GM18517 (cell line): ENCODE measurements around the gene KCNQ1.

Experiments
- ATAC-seq: cut with Tn5 transposase; IDR thresholded peaks from one replicate; pipeline ENCODE4 v1.9.1; 2021; ENCODE audit warnings: mild to moderate bottlenecking, moderate library complexity; ENCODE audit not compliant: unreplicated experiment

KCNQ1 gene

DNA sequence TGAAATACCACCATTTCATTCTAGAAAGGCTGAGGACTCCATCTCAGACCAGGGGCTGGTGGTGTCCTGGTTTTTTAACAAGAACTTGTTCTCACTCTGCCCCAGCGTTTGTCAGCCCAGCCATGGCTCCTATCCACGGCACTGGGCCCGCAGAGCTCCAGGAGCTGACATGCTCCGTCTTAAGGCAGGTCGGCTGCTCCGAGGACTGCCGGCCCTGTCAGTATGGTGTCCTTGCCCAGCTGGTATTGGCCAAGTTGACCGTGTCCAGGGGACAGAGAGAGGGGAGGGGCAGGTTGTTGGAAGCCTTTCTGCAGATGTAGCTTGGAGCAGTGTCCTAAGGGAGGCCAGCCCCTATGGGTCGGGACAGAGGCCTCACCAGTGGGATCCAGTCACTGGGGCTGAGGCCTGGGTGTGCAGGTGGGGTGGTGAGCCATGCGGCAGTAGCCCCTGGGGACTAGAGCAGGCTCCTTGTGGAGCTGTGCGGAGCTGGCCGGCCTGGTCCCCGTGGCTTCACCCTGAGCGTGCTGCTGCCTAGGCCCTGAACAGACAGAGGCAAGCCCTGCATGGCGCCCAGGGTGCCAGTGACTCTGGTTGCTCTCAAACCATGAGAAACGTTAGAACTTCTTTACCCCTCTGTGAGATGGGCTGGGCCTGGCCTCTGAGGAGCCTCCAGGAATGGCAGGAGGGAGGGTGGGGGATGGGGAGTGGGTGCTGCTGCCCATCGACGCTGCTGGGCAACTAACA lies 294.9 kb downstream of the KCNQ1 start:
- no peak for ATAC-seq

DNA sequence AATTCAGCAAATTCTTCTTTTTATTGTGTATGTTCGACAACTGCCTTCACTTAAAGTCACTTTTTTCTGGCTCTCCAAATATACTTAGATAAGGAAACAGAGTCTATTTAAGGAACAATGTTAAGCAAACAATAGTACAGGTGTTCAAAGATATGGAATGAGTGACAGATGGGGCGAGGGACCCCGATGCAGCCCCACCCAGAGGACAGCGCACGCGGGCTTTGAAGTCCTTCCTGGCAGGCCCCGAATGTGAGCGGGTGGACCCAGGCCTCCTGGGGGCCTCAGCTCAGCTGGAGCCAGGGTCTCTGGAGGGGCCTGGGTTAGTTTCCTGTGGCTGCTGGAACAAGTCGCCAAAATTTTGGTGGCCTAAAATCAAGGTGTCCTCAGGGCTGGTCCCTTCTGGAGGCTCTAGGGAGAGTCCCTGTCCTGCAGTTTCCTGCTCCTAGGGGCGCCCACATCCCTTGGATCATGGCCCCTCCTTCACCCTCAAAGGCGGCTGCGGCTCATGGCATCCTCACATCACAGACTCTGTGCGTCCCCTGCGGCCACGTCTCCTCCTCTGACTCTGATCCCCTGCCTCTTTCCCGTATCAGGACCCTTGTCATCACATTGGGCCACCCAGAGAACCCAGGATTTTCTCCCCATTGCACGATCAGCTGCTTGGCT lies 295.6 kb downstream of the KCNQ1 start:
- no peak for ATAC-seq

DNA sequence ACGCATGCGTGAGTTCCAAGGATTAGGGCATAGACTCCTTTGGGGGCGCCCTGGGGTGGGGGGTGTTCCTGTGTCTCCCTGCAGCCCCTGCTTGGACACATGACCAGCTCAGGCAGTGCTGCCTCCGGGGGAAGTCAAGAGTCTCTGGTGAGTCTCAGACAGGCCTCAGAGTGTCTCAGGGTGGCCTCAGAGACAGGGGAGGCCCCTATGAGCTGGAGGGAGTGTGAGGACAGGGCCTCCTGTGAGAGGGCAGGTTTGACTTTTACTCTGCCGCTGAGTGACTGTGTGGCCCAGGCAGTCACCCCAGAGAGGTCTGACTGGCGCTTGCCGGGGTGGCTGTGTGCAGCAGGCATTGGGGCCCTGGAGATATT lies 296.2 kb downstream of the KCNQ1 start:
- ATAC-seq, result no peak

DNA sequence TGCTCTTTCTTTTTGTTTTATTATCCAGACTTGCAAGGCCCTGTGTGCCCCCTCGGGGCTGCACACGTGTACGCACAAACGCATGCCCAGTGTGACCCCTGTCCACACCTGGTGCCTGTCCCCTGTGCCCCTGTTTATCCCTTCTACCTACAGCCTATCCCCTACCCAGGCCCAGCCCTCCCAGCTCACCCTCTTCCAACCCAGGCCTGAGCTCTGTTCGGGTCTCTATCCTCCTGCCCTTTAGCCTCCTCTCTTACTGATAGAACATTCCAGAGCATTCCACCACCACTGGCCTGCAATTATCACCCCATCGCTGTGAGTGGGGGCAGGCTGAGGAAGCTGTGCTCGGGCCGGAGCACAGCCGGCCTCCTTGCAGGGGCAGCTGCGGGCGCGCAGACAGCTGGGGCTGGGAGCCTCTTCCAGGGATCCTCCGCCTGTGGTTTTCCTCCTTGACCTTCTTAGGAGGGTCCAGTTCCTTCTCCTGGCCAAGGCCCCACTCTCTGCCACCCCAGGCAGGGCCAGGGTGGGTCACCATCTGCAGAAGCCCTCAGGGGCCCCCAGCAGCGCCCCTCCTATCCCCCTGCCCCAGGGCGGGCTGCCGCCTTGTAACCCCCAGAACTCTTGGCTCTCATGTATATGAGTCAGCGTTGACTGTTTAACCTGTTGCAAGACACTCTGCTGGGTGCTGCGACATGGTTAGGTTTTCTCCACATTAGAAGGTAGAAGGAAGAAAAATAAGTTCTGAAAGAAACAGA lies 296.7 kb downstream of the KCNQ1 start:
- no peak for ATAC-seq

DNA sequence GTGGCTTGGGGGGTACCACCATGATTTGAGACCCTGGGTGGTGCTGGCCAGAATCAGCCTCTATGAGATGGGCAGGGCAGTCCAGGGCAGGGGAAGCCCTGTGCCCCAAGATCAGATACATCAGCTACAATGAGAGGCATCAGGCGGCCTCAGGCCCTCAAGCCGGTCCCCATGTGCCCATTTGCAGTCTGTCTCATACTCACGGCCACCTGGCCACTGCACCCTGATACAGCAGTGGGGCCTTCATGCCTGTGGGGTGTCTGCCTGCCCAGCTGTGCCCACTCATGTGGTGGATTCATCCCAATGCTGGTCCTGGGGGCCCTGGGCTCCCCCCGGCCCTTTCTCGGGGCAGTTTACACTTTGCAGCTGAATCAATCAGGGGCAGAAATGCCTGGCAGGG lies 297.4 kb downstream of the KCNQ1 start:
- no peak for ATAC-seq

DNA sequence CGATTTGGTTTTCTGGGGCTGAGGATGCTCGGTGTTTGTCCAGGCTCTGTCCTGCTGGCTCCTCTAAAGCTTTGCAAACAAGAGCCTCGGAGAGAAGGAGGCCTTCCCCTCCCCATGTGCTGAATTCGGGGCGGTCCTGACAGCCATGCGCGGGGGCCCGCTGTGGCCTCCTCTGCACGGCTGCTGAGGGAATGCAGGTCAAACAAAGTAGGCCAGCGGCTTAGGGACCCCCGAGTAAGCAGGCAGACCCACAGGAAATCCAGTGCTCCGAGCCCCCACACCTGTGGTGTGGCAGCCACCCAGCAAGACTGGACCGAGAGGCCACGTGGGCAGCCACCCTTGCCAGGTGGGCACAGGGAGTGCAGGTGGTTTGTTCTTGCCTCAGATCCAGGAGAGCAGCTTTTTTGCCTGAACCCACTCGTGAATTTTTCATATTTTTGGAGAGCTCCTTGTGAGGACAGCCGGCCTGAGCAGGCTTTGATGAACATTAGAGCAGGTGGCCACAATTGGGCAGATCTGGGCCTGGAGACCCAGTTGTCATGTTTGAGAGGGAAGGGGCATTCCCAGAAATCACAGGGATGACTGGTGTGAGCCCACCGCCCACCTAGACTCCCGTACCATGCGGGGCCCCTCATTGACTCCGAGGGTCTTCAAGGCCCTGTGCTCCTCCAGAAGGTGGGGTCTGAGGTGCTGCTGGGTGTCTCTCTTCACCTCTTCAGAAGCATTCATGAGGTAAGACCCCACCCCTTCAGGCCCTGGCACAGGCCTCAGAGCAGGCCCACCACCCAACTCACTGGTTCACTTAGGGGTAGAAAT lies 298.0 kb downstream of the KCNQ1 start:
- ATAC-seq, result no peak

DNA sequence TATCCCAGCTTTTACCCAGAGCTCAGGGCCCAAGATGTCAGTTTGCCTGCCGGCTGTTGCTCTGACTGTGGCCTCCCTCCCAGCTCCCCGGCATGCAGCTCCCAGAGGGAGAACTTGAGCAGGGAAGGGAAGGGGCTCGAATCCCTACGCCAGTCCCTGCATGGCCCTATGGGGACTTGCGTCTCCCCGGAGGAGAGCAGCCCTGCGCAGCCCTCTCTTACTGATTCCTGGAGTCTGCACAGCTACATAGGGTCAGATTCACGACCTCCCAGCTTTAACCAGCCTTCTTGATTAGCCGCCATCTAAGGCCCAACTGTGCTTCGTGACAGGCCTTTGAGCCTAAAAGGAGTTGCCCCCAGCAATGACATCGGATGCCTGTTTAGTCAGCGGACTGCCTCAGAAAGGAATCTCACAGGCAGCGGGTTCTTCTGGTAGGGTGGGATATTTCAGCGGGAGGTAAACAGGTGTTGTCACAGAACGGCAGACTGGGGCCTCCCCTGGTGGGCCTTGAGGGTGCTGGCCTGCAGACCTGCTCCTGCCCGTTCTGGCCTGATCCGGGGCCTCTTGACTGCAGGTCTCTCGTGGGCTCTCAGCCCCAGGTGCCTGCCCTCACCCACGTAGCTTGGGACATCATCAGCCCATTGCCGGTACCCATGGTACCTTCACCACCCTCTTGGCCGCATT lies 298.8 kb downstream of the KCNQ1 start:
- no peak for ATAC-seq

DNA sequence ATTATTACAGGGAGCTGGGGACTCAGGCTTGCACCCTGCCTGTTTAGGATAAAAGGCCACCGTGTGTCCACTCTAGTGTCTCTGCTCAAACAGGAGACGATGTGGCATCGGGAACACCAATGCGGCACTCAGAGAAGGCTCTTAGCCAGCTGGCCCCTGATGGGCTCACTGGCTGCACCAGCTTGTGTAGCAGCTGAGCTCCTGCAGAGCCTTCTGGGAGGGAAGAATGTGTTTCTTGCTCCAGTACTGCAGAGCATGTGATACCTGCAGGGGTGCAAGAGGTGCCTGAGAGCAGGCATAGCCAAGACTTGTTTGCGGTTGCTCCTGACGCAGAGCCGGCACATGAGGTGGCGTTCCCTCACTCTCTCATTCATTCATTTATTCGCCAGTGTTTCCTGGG lies 299.4 kb downstream of the KCNQ1 start:
- ATAC-seq, result no peak

DNA sequence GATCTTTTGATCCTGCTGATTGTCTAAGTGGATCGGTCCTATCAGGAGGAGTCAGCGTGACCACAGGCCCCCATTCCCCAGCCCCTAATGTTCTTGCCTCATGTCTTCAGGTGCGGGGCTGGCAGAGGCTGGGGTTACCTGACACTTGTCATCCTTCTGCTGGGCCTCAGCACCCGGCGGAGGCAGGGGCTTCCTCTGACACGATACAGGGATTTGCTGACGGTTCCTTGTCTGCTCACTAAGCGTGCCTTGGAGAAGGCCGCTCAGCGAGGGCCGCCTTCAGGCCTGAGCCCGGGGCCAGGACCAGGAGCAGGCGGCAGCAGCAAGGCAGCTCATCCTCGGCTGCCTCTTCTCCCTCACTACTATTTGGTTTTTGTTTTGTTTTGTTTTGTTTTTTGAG lies 300.7 kb downstream of the KCNQ1 start:
- no peak for ATAC-seq

DNA sequence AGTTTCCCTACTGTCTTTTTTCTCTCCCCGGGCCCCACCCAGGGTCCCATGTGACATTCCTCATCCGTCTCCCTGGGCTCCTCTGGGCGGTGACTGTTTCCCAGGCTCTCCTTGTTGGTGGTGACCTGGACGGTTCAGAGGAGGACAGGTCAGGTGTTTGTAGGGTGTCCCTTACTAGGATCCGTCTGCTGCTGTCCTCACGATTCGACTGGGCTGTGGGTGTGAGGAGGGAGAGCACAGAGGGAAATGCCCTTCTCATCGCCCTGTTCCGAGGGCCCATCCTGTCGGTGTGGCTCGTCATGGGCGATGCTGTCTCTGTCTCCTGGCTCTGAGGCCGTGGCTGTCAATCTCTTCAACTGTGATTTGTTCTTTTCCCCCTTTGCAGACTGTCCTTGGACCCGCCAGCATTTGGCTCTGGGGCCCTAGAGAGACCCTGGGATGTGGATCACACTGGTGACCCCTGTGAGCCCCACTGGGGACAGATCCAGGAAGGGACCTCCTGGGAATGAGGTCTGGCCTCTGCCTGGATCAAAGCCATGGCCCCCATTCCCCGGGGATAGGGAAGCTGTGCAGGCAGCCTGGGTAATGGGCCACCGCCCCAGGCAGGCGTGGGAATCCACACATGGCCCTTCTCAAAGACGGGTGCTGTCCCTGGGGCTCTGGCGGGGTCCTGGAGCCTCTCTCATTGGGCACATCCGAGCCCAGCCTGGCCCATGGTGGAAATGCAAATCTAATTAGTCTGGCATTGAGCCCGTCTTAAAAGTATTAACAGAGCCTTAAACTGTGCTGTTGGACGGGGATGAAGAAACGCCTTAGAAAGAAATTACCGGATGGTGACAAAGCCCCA lies 301.8 kb downstream of the KCNQ1 start:
- no peak for ATAC-seq

DNA sequence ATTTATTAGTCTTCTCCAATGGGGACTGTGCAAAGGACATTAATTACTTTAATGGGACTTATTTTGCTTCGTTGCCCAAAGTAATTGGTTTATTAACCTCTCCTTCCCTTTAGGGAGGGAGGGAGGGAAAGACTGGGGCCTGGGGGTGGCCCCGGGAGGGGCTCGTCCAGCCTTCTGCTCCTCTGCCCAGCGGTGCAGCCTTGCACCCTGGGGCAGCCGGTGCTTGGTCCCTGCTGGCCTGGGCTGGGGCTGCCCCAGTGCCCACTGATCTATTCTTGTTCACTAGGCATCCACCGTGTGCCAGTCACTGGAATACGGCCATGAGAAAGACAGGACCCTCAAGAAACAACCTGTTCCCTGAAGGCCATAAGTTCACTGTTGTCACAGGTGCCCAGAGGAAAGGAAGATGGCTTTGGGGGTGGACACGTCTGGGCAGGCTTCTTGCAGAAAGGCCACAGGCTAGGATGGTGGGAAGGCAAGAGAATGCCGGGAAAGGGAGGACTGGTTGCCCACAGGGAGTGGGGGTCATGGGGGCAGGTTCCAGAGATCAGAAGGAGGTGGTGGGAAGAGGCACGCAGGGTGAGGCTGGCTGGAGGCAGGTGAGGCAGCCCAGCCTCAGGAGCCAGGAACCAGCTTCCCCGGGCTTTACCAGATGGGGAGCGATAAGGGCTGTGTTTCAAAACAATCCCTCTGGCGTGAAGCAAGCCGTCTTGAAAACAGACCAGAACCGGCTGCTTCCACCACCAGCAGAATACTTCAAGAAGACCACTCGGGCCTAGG lies 302.6 kb downstream of the KCNQ1 start:
- ATAC-seq, result no peak

DNA sequence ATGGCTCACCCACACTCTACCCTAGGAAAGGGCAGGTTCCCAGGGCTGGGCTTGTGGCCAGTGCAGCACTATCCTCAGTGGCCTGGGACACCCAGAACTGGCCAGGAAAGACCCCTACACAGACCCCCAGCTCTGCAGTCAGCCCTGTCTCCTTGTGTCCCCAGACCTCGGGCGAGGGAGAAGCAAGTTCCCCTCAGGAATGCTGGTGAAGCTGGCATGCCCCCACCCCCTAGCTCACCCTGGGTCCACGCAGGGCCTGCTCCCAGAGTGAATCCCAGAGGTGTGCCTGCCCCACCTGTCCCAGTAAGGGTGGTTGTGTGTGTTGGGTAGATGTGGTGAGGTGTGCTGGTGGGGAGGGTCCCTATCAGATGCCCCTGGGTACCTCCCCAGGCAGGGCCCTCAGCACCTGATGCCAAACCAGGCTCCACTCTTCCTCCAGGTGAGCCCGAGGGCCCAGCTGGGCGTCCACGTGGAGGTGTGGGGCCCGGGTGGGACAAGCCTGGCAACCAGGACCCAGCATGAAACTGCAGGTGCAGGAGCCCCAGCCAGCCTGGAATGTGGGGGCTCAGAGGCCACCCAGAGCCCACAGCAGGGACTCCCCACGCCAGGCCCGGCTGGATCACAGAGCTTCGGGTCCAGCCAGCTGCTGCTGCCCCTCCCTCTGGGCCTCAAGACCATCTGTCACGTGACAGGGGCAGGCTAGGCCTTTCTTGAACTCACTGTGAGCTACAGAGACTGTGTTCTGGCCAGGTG lies 303.4 kb downstream of the KCNQ1 start:
- ATAC-seq, result no peak

DNA sequence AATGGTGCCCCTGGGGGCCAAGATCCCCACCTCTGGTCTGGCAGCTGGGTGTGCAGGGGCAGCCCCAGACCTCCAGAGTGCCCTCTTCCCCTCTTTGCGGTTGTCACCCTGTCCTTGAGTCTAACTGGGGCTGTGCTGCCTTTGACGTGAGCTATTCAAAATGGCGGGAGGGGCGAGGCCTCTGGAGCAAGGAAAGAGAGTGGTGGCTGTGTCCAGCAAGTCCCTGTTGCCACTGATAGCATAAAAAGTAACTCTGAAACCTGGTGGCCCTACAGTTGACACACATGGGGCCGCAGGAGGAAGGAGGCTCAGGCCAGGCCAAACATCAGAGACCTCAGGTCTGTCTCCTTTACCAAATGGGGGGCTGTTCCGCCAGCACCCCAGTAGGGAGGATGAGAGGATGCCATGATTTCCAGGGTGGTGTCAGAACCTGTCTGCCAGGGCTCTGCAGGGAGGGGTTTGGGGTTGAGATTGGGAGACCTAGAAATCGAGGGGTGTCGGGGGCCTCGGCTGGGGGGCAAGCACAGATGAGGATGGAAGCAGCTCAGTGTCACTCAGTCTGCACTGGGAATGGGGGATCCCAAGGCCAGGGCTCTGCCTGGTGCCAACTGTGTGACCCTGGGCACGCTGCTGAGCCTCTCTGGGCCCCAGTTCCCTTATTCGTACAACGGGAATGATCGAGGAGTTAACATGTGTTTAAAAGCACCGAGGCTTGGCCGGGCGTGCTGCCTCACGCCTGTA lies 304.2 kb downstream of the KCNQ1 start:
- no peak for ATAC-seq

DNA sequence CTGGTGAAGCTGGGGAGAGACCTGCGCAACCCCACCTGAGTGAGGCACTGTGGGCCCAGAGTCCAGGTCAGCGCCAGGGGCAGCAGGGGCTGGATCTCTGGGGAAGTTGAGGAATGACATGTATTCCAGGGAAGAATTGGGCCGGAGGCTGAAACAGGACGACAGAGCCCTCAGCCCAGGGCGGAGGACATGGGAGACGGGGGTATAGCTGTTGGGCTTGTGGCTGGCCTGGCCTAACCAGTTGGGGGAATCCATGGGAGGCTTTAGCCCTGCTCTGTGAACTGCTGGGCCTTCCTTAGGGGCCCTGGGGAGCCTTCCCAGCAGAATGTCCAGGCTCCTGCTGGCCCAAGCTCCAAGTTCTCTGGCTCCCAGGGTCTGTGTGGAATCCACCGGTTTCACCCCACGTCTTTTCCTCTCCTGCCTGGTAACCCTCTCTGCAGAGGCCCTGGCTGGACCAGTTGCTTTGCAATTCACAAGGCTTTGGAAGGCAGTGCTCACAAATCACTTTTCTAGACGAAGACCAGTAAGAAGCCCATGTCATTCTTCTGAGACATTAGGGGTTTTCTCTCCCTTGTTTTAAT lies 305.4 kb downstream of the KCNQ1 start:
- ATAC-seq, result no peak

DNA sequence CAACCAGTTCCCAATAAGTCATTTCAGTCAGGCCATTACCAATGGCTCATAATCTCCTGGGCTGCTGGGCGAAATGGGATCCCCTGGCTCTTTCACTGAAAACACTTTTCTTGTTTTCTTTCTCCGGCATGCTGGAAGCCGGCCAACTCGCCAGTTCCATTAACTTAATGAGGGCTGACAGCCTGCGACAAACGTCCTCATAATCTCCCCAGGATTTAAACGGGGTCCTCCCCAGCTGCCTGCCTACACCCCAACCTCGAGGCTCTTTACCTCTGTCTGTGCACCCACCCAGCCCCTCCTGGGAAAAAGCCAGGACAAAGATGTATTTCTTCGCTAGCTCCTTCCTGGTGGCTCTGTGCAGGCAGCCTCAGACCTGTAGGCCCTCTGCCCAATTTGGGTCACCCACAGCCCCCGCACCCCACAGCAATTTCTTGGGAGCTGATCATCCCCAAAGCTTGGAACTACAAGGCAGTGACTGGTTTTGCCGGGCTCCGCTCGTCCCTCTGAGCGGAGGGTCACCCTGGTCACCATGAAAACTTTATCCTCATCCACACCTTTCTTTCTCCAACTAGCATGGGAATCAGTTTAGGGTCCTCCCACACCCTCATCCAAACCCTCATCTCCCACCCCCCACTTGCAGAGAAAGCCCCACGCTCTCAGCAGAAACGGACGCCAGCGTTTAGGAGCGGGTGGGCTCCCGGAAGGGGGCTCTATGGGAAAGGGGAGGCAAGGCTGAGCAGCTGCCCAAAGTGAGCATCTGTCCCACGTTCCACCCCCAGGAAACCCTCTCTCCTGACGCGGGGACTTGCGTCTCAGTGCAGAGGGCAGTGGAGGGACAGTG lies 306.1 kb downstream of the KCNQ1 start:
- no peak for ATAC-seq

DNA sequence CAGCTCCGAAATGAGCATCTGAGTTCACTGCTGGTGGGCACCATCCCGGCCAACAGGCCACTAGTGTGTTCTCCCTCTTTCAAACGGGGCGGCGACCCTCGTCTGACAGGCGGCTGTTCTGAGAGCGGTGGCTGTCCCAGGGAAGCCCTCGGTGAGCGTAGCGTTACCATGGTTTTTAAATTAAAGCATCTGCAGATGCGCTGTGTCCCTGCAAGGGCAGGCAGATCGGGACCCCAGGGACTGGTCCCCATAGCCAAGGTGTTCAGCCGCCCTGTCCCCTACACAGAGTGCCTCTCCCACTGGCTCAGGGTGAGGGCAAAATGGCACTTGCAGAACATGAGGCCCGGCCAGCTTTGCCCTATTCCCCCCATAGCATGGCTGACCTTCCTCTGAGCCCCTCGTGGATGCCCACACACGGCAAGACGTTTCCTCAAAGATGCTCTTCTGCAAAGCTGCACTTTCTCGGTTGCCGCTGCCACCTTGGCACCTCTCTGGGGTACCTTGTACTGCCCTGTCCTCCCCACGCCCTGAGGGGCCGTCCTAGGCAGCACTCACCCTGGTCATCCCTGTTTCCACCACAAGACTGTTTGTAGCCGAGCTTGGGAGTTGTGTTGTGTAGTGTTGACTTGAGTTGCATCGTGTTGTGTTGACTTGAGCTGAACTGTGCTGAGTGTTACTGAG lies 306.9 kb downstream of the KCNQ1 start:
- no peak for ATAC-seq
